HepG2 (cell line): ENCODE data around the gene PBLD. TPM values are rescaled to one million over a fixed set of nuclear protein-coding genes. Genes with fewer than 3 reads are reported as not detected.

ENCODE experiments used
- ATAC-seq: fragments of 200-7000 bp; cut with Tn5 transposase; 3 replicates; pipeline ENCODE4 v1.9.1; 2020; ENCODE audit warnings: mild to moderate bottlenecking, moderate library complexity
- BruUV-seq: library from RNA; stranded (reverse); fragments of 400-500 nt; replicated peaks from 2 replicates; lab custom pipeline; 2021; lab: Mats Ljungman, UMichigan
- CTCF ChIA-PET: fragments of 300-600 bp; formaldehyde crosslinking; extraction: SDS; loops from one replicate; lab custom pipeline; 2021; ENCODE audit warnings: low total read pairs, inconsistent platforms, low intra/inter-chr PET ratio; lab: Yijun Ruan, JAX
- POLR2A ChIA-PET: fragments of 350-600 bp; sonication (Branson Sonifier 250); formaldehyde crosslinking; loops from one replicate; lab custom pipeline; 2020; ENCODE audit warnings: antibody characterized with exemption, inconsistent platforms; lab: Yijun Ruan, JAX
- DNase-seq: peaks from one replicate; pipeline ENCODE4 v3.0.0-alpha.2; 2015; ENCODE audit warnings: low spot score
- FAIRE-seq: peaks from 3 replicates; lab custom pipeline; 2011; peaks lifted over from hg19 to GRCh38; lab: Jason Lieb, UNC
- H2AFZ ChIP-seq: one replicate; pipeline ENCODE4 v1.6.1; 2011; ENCODE audit warnings: low read length, inconsistent platforms
- H3K27ac ChIP-seq: fragments of 300-600 bp; 3 replicates; pipeline ENCODE4 v1.8.0; 2011; ENCODE audit warnings: mixed run types, mild to moderate bottlenecking, mixed read lengths, low read length, inconsistent platforms; ENCODE audit not compliant: insufficient read depth; ENCODE audit errors: extremely low read length
- H3K27me3 ChIP-seq, 2 experiments: fragments of 200-600 bp in 1 of 2; 2 replicates in 1 of 2; 3 replicates in 1 of 2; pipeline versions ENCODE4 v1.6.0 to v1.8.0; 2011; ENCODE audit warnings: low read length in 2 of 2, mild to moderate bottlenecking in 2 of 2, moderate library complexity in 2 of 2, inconsistent platforms in 1 of 2; ENCODE audit not compliant: insufficient read depth in 2 of 2, control insufficient read depth in 1 of 2
- H3K36me3 ChIP-seq, 2 experiments: fragments of 200-600 bp in 1 of 2; replicated peaks in 1 of 2; 2 replicates in 1 of 2; 3 replicates in 1 of 2; pipeline versions ENCODE4 v1.5.1 to v1.8.0; 2011; ENCODE audit warnings: low read length in 2 of 2, inconsistent platforms in 1 of 2; ENCODE audit not compliant: insufficient read depth in 2 of 2, control insufficient read depth in 1 of 2
- H3K4me1 ChIP-seq: 2 replicates; pipeline ENCODE4 v1.5.1; 2012; ENCODE audit warnings: low read length, inconsistent platforms; ENCODE audit not compliant: insufficient read depth
- H3K4me2 ChIP-seq: 2 replicates; pipeline ENCODE4 v1.6.0; 2011; ENCODE audit warnings: low read depth, low read length, inconsistent platforms
- H3K4me3 ChIP-seq, 3 experiments: fragments of 200-600 bp in 1 of 3; sonication (generic), shearing (Covaris generic) in 1 of 3; replicated peaks in 1 of 3; 2 replicates each; pipeline ENCODE4 v1.5.1; 2011 to 2016; ENCODE audit warnings: low read length in 3 of 3, inconsistent platforms in 2 of 3, low read depth in 2 of 3, mild to moderate bottlenecking in 2 of 3, control low read depth in 1 of 3, mixed read lengths in 1 of 3; ENCODE audit not compliant: insufficient read depth in 1 of 3
- H3K79me2 ChIP-seq: one replicate; pipeline ENCODE4 v1.6.1; 2011; ENCODE audit warnings: low read length, inconsistent platforms; ENCODE audit not compliant: insufficient read depth
- H3K9ac ChIP-seq: 2 replicates; pipeline ENCODE4 v1.6.0; 2011; ENCODE audit warnings: mild to moderate bottlenecking, low read depth, low read length, inconsistent platforms; ENCODE audit not compliant: insufficient read depth
- H3K9me3 ChIP-seq: 2 replicates; pipeline ENCODE4 v1.5.1; 2012; ENCODE audit warnings: mild to moderate bottlenecking, low read length
- H4K20me1 ChIP-seq: 2 replicates; pipeline ENCODE4 v1.6.0; 2011; ENCODE audit warnings: inconsistent platforms, mild to moderate bottlenecking, low read length, moderate library complexity; ENCODE audit not compliant: insufficient read depth
- KDM2A ChIP-seq: sonication (generic); formaldehyde crosslinking; IDR thresholded peaks from 2 replicates; pipeline ENCODE4 v1.4.0; 2020; ENCODE audit warnings: low read depth, missing genetic modification reagents, borderline replicate concordance
- PITX1 ChIP-seq: sonication (generic); formaldehyde crosslinking; IDR thresholded peaks from 2 replicates; pipeline ENCODE4 v1.5.1; 2020; ENCODE audit warnings: mild to moderate bottlenecking, missing genetic modification reagents
- RBM22 ChIP-seq: fragments of 200-400 bp; formaldehyde crosslinking; optimal IDR thresholded peaks from 2 replicates; pipeline ENCODE3; 2017; ENCODE audit warnings: mild to moderate bottlenecking, low read length, moderate library complexity
- SMAD3 ChIP-seq: sonication (generic); formaldehyde crosslinking; IDR thresholded peaks from 2 replicates; pipeline ENCODE4 v1.4.0; 2020; ENCODE audit warnings: missing genetic modification reagents
- SNAPC4 ChIP-seq: sonication (generic); formaldehyde crosslinking; IDR thresholded peaks from 2 replicates; pipeline ENCODE4 v1.4.0; 2020; ENCODE audit warnings: mild to moderate bottlenecking, missing genetic modification reagents
- TRIM24 ChIP-seq: sonication (generic); formaldehyde crosslinking; IDR thresholded peaks from 2 replicates; pipeline ENCODE4 v1.8.0; 2022; ENCODE audit warnings: mild to moderate bottlenecking, missing genetic modification reagents
- U2AF1 ChIP-seq: fragments of 200-400 bp; formaldehyde crosslinking; optimal IDR thresholded peaks from 2 replicates; pipeline ENCODE3; 2017; ENCODE audit warnings: mild to moderate bottlenecking, low read depth, low read length
- ZNF256 ChIP-seq: sonication (generic); formaldehyde crosslinking; conservative IDR thresholded peaks from 2 replicates; pipeline ENCODE4 v1.4.0; 2020; ENCODE audit warnings: missing genetic modification reagents
- ZNF7 ChIP-seq: IDR thresholded peaks from 2 replicates; pipeline ENCODE4 v1.6.1; 2016; ENCODE audit warnings: missing biosample characterization, missing genetic modification reagents
- in situ Hi-C: cut with HindIII; loops from 2 replicates; pipeline ENCODE4 v1.10.0; 2017; ENCODE audit warnings: low pct_unique_long_range_greater_than_20kb; ENCODE audit not compliant: extremely low pct_ligation_motif_present
- intact Hi-C: fragments of 100-400 bp; cut with micrococcal nuclease; formaldehyde crosslinking; loops from one replicate; pipeline ENCODE4 v1.10.0; 2022; ENCODE audit not compliant: unreplicated experiment
- polyA plus RNA-seq, 8 experiments: library from polyadenylated mRNA; depleted of rRNA in 3 of 8; stranded (reverse) in 7 of 8; unstranded in 1 of 8; fragments of >200 nt; fragmentation: Illumina TruSeq in 4 of 8; extraction: Trizol in 4 of 8; gene quantifications; 2 replicates each; pipeline versions ENCODE4 v1.2.1 to v1.2.3, GENCODE V29; 2011 to 2016; ENCODE audit warnings: low read depth in 4 of 8, missing spikeins in 1 of 8, mixed read lengths in 1 of 8; ENCODE audit not compliant: insufficient read depth in 1 of 8
- total RNA-seq, 5 experiments: library from RNA; depleted of rRNA; stranded (reverse); fragments of >200 nt; fragmentation: Illumina TruSeq; extraction: Trizol; gene quantifications; 2 replicates each; pipeline ENCODE4 v1.2.3, GENCODE V29; 2016; ENCODE audit warnings: low read depth in 1 of 5
- TF ChIP-seq, protein P1 (sequence below): IDR thresholded peaks from 2 replicates; pipeline ENCODE4 v1.6.1; 2018; ENCODE audit warnings: missing genetic modification reagents, mild to moderate bottlenecking, missing compliant biosample characterization
- TF ChIP-seq, protein P2 (sequence below): sonication (generic); formaldehyde crosslinking; IDR thresholded peaks from 2 replicates; pipeline ENCODE4 v1.8.0; 2022; ENCODE audit warnings: mild to moderate bottlenecking, missing genetic modification reagents

PBLD gene
- total and polyA plus RNA-seq, 2 of the 13 experiments (the other 11 are each of a cell fraction or from before 2014, with no cell fraction given): 0.42 to 3.1 TPM

GRCh38 chr10:68272833-68273232, 59.9 kb downstream of the PBLD start:
- intact Hi-C loops (no loop called here), in situ Hi-C loops (no loop called here)
- FAIRE-seq: no peak
- Histone ChIP-seq H2AFZ (no peak overlapping the region), H3K36me3 (no peaks in the 10 kb centered on the region), H3K9me3 (peaks cover 4% of the 10 kb centered on the region), H3K4me3 (no peak overlapping the region), H3K27me3 (no peaks in the 10 kb centered on the region), H3K27ac (no peak overlapping the region), H3K4me1 (no peaks in the 10 kb centered on the region), H3K9ac (no peak overlapping the region), H3K79me2 (no peaks in the 10 kb centered on the region), H4K20me1 (no peaks in the 10 kb centered on the region), H3K4me2 (no peak overlapping the region)
- no peak for DNase-seq
- ChIA-PET POLR2A (no interaction called here), CTCF (no interaction called here)
- BruUV-seq: no TSS peak
- TF ChIP-seq ZNF256 (no peak), KDM2A (CRISPR knock-in tag) (no peak), PITX1 (no peak), SNAPC4 (CRISPR knock-in tag) (no peak), SMAD3 (no peak), ZNF7 (CRISPR knock-in tag) (no peak), TRIM24 (CRISPR knock-in tag) (no peak), RBM22 (no peak), U2AF1 (no peak)
- TF ChIP-seq, protein P1, sequence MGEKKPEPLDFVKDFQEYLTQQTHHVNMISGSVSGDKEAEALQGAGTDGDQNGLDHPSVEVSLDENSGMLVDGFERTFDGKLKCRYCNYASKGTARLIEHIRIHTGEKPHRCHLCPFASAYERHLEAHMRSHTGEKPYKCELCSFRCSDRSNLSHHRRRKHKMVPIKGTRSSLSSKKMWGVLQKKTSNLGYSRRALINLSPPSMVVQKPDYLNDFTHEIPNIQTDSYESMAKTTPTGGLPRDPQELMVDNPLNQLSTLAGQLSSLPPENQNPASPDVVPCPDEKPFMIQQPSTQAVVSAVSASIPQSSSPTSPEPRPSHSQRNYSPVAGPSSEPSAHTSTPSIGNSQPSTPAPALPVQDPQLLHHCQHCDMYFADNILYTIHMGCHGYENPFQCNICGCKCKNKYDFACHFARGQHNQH (CRISPR knock-in tag): no peak
- TF ChIP-seq, protein P2, sequence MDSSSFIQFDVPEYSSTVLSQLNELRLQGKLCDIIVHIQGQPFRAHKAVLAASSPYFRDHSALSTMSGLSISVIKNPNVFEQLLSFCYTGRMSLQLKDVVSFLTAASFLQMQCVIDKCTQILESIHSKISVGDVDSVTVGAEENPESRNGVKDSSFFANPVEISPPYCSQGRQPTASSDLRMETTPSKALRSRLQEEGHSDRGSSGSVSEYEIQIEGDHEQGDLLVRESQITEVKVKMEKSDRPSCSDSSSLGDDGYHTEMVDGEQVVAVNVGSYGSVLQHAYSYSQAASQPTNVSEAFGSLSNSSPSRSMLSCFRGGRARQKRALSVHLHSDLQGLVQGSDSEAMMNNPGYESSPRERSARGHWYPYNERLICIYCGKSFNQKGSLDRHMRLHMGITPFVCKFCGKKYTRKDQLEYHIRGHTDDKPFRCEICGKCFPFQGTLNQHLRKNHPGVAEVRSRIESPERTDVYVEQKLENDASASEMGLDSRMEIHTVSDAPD: no peak
- ATAC-seq: no peak
